Endothelial cell of umbilical vein (primary cell): ENCODE results near the gene DAB2IP.

Experiments
- EZH2 ChIP-seq: IDR thresholded peaks from 2 replicates; pipeline ENCODE4 v1.6.1; 2012; ENCODE audit warnings: borderline replicate concordance, low read depth, mild to moderate bottlenecking, moderate library complexity, low read length, inconsistent platforms; ENCODE audit not compliant: severe bottlenecking
- FOS ChIP-seq: IDR thresholded peaks from 2 replicates; pipeline ENCODE4 v1.6.1; 2011; ENCODE audit warnings: mild to moderate bottlenecking, low read length, moderate library complexity, borderline replicate concordance; ENCODE audit not compliant: insufficient read depth
- GATA2 ChIP-seq: IDR thresholded peaks from 2 replicates; pipeline ENCODE4 v1.7.0; 2011; ENCODE audit warnings: low read depth, mild to moderate bottlenecking, moderate library complexity, mixed read lengths, low read length; ENCODE audit not compliant: insufficient read length, insufficient read depth
- JUN ChIP-seq: IDR thresholded peaks from 2 replicates; pipeline ENCODE4 v1.6.1; 2011; ENCODE audit warnings: borderline replicate concordance, low read depth; ENCODE audit not compliant: insufficient read length, insufficient read depth
- MAX ChIP-seq: IDR thresholded peaks from 2 replicates; pipeline ENCODE4 v1.6.1; 2011; ENCODE audit not compliant: insufficient read depth, insufficient read length
- POLR2A ChIP-seq: IDR thresholded peaks from 2 replicates; pipeline ENCODE4 v1.6.1; 2012; ENCODE audit warnings: low read depth, mild to moderate bottlenecking, control low read depth, low read length
- POLR2AphosphoS5 ChIP-seq: IDR thresholded peaks from 2 replicates; pipeline ENCODE4 v1.6.1; 2012; ENCODE audit warnings: low read depth, mild to moderate bottlenecking, control low read depth, low read length, moderate library complexity; ENCODE audit not compliant: insufficient read depth
- TF ChIP-seq, protein P1 (sequence below), 2 donors: IDR thresholded peaks; 1 replicate in 1 of 2; 2 replicates in 1 of 2; pipeline ENCODE4 v1.5.1; 2011; ENCODE audit warnings: low read length in 2 of 2, mild to moderate bottlenecking in 2 of 2, moderate library complexity in 2 of 2, control low read depth in 1 of 2, inconsistent platforms in 1 of 2, low read depth in 1 of 2; ENCODE audit not compliant: insufficient read depth in 1 of 2; ENCODE audit errors: extremely low read depth in 1 of 2

DNA sequence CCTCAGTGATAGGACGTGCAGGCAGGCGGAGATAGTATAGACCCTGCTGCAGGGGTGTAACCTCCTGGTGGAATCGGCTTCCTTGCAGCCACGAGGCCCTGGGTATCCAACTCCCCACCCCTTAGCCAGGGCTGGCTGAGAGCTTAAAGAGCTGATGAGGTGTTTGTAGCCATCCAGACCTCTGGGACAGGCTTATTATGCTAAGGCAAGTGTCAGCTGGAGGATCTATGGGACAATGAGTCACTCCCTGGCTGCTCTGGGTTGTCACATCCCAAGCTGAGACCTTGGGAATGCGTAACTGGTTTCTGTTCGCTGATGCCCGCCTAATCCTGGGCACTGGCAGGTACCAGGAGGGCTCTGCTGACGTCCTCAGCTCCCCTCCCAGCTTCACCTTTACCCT, 38.9 kb downstream of the DAB2IP start:
- TF ChIP-seq POLR2AphosphoS5 = no peak
- no peak for TF ChIP-seq MAX
- TF ChIP-seq, protein P1, sequence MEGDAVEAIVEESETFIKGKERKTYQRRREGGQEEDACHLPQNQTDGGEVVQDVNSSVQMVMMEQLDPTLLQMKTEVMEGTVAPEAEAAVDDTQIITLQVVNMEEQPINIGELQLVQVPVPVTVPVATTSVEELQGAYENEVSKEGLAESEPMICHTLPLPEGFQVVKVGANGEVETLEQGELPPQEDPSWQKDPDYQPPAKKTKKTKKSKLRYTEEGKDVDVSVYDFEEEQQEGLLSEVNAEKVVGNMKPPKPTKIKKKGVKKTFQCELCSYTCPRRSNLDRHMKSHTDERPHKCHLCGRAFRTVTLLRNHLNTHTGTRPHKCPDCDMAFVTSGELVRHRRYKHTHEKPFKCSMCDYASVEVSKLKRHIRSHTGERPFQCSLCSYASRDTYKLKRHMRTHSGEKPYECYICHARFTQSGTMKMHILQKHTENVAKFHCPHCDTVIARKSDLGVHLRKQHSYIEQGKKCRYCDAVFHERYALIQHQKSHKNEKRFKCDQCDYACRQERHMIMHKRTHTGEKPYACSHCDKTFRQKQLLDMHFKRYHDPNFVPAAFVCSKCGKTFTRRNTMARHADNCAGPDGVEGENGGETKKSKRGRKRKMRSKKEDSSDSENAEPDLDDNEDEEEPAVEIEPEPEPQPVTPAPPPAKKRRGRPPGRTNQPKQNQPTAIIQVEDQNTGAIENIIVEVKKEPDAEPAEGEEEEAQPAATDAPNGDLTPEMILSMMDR (IDR thresholded peaks at IDR 0.05; ENCODE audit: extremely low read depth in 1 of 2, insufficient read depth in 1 of 2, low read depth in 1 of 2, low read length in 2 of 2) = no peak
- no peak for TF ChIP-seq EZH2
- no peak for TF ChIP-seq POLR2A
- TF ChIP-seq GATA2 = no peak
- no peak for TF ChIP-seq FOS
- TF ChIP-seq JUN = no peak
